Naive thymus-derived CD4-positive, alpha-beta T cell (primary cell): ENCODE measurements around the gene M1AP. TPM values are rescaled to one million over a fixed set of nuclear protein-coding genes. Genes with fewer than 3 reads are reported as not detected.

ENCODE experiments used
- ATAC-seq: fragments of 150-1000 bp; cut with Tn5 transposase; 2 replicates; pipeline ENCODE4 v1.10.0; 2021; ENCODE audit warnings: mild to moderate bottlenecking, moderate library complexity
- CTCF ChIA-PET: fragments of 350-600 bp; sonication (Branson Sonifier 250); formaldehyde crosslinking; loops from one replicate; lab custom pipeline; 2021; ENCODE audit warnings: antibody characterized with exemption; lab: Charles Lee
- POLR2A ChIA-PET: fragments of 350-600 bp; sonication (Branson Sonifier 250); formaldehyde crosslinking; loops from one replicate; lab custom pipeline; 2021; ENCODE audit warnings: antibody characterized with exemption, inconsistent platforms; lab: Charles Lee
- DNase-seq, 9 donors: peaks; one replicate each; pipeline versions ENCODE4 v3.0.0 to v3.0.0-alpha.2; 2020 to 2022; ENCODE audit warnings: mixed read lengths in 1 of 9
- H3K27ac ChIP-seq: one replicate; pipeline ENCODE4 v1.7.0; 2013; ENCODE audit warnings: mild to moderate bottlenecking, low read depth, low read length, moderate library complexity
- H3K27me3 ChIP-seq, 2 donors: one replicate each; pipeline ENCODE4 v1.7.0; 2013; ENCODE audit warnings: low read length in 2 of 2, mild to moderate bottlenecking in 2 of 2, moderate library complexity in 2 of 2; ENCODE audit not compliant: control insufficient read depth in 2 of 2, insufficient read depth in 2 of 2
- H3K36me3 ChIP-seq, 3 experiments: 1 replicate in 2 of 3; 2 replicates in 1 of 3; pipeline ENCODE4 v1.7.0; 2013; ENCODE audit warnings: low read length in 3 of 3, mild to moderate bottlenecking in 3 of 3, moderate library complexity in 1 of 3; ENCODE audit not compliant: insufficient read depth in 3 of 3, control insufficient read depth in 2 of 3
- H3K4me1 ChIP-seq, 2 donors: one replicate each; pipeline ENCODE4 v1.7.0; 2013; ENCODE audit warnings: low read length in 2 of 2, mild to moderate bottlenecking in 2 of 2, moderate library complexity in 1 of 2; ENCODE audit not compliant: control insufficient read depth in 2 of 2, insufficient read depth in 2 of 2
- H3K4me3 ChIP-seq: 2 replicates; pipeline ENCODE4 v1.7.0; 2013; ENCODE audit warnings: mild to moderate bottlenecking, low read length
- H3K9me3 ChIP-seq, 3 experiments: 1 replicate in 2 of 3; 2 replicates in 1 of 3; pipeline ENCODE4 v1.7.0; 2013; ENCODE audit warnings: low read length in 3 of 3; ENCODE audit not compliant: control insufficient read depth in 2 of 3
- H3K27ac Mint-ChIP-seq, 9 donors: one replicate each; pipeline ENCODE4 v1.8.0; 2020 to 2022; ENCODE audit warnings: mixed read lengths in 9 of 9, mild to moderate bottlenecking in 8 of 9, moderate library complexity in 5 of 9, inconsistent platforms in 2 of 9
- H3K27me3 Mint-ChIP-seq, 5 donors: one replicate each; pipeline ENCODE4 v1.8.0; 2021 to 2022; ENCODE audit warnings: mixed read lengths in 5 of 5, mild to moderate bottlenecking in 1 of 5
- H3K36me3 Mint-ChIP-seq, 5 donors: one replicate each; pipeline ENCODE4 v1.8.0; 2020 to 2022; ENCODE audit warnings: mixed read lengths in 5 of 5, mild to moderate bottlenecking in 3 of 5, inconsistent platforms in 1 of 5
- H3K4me1 Mint-ChIP-seq, 7 donors: one replicate each; pipeline ENCODE4 v1.8.0; 2020 to 2022; ENCODE audit warnings: mixed read lengths in 7 of 7, mild to moderate bottlenecking in 3 of 7, inconsistent platforms in 1 of 7
- H3K4me3 Mint-ChIP-seq, 10 donors: one replicate each; pipeline ENCODE4 v1.8.0; 2020 to 2022; ENCODE audit warnings: mild to moderate bottlenecking in 10 of 10, mixed read lengths in 10 of 10, moderate library complexity in 6 of 10, inconsistent platforms in 2 of 10
- H3K9me3 Mint-ChIP-seq, 11 donors: one replicate each; pipeline ENCODE4 v1.8.0; 2020 to 2022; ENCODE audit warnings: mixed read lengths in 11 of 11, mild to moderate bottlenecking in 4 of 11, inconsistent platforms in 1 of 11, moderate library complexity in 1 of 11
- intact Hi-C, 2 donors: fragments of 100-400 bp; cut with micrococcal nuclease; formaldehyde crosslinking; loops; one replicate each; pipeline ENCODE4 v1.15.1; 2023
- polyA plus RNA-seq, 2 donors: library from polyadenylated mRNA; unstranded; fragments of 300-500 nt; fragmentation: Illumina TruSeq; gene quantifications; one replicate each; pipeline ENCODE4 v1.2.3, GENCODE V29; 2021
- total RNA-seq, 6 experiments: library from RNA in 5 of 6; stranded (reverse) in 5 of 6; gene quantifications; 1 replicate in 5 of 6; 2 replicates in 1 of 6; pipeline ENCODE4 v1.2.3 and lab custom pipeline; 2021 to 2026

The M1AP gene
- total and polyA plus RNA-seq, 7 experiments from 2014 or later: 0.39 TPM; not detected in 6

DNA sequence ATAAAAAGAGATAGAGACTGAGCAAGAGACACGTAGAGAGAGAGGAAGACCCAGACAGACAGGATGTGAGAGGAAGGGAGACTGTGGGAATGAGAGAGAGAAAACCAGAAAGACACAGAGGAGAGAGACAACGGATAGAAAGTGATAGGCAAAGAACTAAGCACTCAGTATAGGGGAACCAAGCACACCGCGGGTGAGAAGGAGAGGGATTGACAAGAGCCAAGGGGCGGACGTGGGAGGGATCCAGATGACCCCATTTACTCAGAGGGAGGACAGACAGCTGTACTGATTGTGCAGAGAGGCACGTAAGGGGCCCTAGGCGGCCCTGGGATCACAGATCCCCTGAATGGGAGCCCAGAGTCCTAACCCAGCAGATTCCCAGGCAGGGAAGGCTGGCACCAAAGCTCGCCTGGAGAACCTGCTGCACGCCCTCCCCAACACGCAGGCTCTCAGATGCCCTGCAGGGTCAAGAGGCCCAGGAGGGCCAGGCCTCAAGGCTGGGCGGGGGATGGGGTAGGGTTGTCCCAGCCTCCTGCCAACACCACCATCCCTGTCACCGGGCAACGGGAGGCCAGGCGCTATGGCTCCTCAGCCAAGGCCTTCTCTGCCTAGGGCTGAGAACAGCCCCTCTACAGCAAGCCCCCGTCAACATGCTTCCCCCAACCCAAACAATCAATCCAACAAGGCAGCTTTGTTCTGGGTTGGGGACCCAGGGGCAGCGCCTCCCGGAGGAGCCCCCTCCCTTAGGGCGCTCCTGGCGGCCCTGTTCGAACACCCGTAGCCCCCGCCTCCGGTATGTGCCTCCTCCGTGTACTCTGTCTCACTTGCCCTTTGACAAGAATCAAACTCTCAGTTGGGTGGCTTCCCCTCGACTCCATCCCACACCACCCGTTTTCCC, 95.0 kb downstream of the M1AP start:
- Mint-ChIP-seq H3K27me3 (peaks cover 26 to 32% (median 29%) of the 10 kb centered on the region in 5 donors), H3K4me1 (peaks cover 13 to 33% (median 22%) of the 10 kb centered on the region in 7 donors), H3K27ac (peak overlapping the region; percentile 44 to 89 (median 79)), H3K4me3 (peak overlapping the region; percentile 62 to 89 (median 76)), H3K9me3 (no peaks in the 10 kb centered on the region), H3K36me3 (peaks cover 0 to 4% (median 0%) of the 10 kb centered on the region in 5 donors)
- Histone ChIP-seq H3K9me3 (no peaks in the 10 kb centered on the region), H3K36me3 (peaks cover 0 to 3% (median 0%) of the 10 kb centered on the region in 3 experiments), H3K27ac (no peak overlapping the region), H3K4me1 (peaks cover 7 to 23% of the 10 kb centered on the region in 2 donors), H3K4me3 (no peak overlapping the region), H3K27me3 (peaks cover 0 to 15% of the 10 kb centered on the region in 2 donors)
- ATAC-seq (no peak), DNase-seq (no peak)
- ChIA-PET POLR2A (interaction anchor here (0.9 to 1.0 kb wide), 3 partner anchors 20 to 26 kb away, joined by 3 read pairs; no protein-coding TSS in a partner anchor), CTCF (no interaction called here)
- intact Hi-C loops: loop anchor here (5.0 to 10.0 kb wide), 2 partner anchors 99 to 1168 kb away; partner anchors contain the start of genes ALMS1 (in 1 of the 2) and SEMA4F (in 1 of the 2)

DNA sequence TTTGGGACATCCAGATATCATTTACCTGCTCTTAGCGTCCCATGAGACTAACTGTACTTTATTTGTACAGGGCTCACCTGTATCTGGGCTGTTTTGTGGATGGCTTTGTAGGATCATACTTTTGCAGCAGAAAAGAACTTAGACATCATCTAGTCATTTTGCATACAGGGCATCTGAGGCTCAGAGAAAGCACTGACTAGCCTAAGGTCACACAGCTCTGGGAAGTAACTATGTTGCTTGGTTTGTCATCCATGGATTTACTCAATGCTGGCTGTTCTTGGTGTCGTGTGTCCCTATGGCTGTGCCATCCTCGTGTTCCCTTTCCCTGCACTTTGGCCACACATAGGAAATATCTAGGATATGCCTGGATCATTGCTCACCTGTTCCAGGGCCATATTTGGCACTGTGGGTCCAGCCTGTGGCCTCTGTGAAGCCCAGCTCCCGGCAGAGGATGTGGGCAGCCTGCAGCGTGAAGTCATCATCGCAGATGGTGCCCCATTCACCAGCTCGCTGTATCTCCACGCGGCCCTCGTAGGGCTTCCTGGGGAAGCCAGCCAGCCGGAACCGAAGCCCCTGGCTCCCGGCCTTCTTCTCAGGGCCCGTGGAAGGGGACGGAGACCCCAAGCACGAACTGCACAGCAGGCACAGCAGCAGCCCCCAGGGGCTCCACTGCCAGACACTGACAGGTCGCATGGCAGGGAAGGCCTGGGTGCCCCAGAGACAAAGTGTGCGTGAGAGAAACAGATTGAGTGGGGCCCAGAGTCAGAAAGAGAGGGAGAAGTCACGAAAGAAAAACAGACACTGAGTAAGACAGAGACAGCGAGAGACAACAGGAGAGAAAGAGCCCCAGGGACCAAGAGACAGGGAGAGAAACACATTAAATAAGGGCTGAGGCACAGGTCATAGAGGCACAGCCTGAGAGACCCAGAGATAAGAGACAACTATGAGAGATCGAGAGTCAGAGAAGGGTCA, 95.9 kb downstream of the M1AP start:
- intact Hi-C loops: loop anchor here (5.0 to 10.0 kb wide), 2 partner anchors 100 to 1167 kb away; partner anchors contain the start of genes ALMS1 (in 1 of the 2) and SEMA4F (in 1 of the 2)
- Histone ChIP-seq H3K4me3 (no peak overlapping the region), H3K27me3 (peaks cover 6 to 19% of the 10 kb centered on the region in 2 donors), H3K36me3 (peaks cover 0 to 3% (median 0%) of the 10 kb centered on the region in 3 experiments), H3K4me1 (peaks cover 7 to 23% of the 10 kb centered on the region in 2 donors), H3K27ac (no peak overlapping the region), H3K9me3 (no peaks in the 10 kb centered on the region)
- ChIA-PET POLR2A (interaction anchor here (0.9 kb wide), 1 partner anchor 25 kb away, joined by 3 read pairs; no protein-coding TSS in a partner anchor), CTCF (interaction anchor here (0.7 to 1.4 kb wide), 3 partner anchors 11 to 70 kb away, joined by 3 read pairs; partner anchors contain the start of genes AUP1, CCDC142, HTRA2 and TTC31)
- no peaks in the 10 kb centered on the region for H3K9me3 Mint-ChIP-seq
- peak overlapping the region; percentile 31 to 89 (median 66) for H3K4me3 Mint-ChIP-seq
- peaks cover 14 to 33% (median 25%) of the 10 kb centered on the region in 7 donors for H3K4me1 Mint-ChIP-seq
- DNase-seq (no peak), ATAC-seq (no peak)
- H3K27me3 Mint-ChIP-seq: peaks cover 35 to 40% (median 38%) of the 10 kb centered on the region in 5 donors
- peaks cover 0 to 6% (median 0%) of the 10 kb centered on the region in 5 donors for H3K36me3 Mint-ChIP-seq
- H3K27ac Mint-ChIP-seq: peak overlapping the region; percentile 13 to 89 (median 51)

DNA sequence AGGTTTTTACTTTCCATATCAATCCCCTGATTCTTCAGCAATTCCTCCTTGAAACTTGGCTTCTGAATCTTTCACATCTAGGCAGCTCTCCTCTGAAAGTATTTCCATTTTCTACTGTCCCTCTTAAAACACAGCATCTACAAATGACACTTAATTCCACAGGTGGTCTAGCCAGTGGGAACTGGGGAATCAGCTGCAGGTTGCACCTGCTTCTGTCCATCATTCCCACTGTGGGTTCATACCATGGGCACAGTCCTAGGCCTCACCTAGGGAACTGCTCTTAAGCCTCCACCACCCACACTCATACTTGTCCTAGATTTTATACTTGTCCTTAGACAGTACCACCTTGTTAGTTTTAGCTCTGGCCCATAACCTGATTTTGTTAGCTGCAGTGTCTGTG, 96.6 kb downstream of the M1AP start:
- Mint-ChIP-seq H3K27me3 (peaks cover 36 to 43% (median 40%) of the 10 kb centered on the region in 5 donors), H3K9me3 (no peaks in the 10 kb centered on the region), H3K4me1 (peaks cover 14 to 32% (median 25%) of the 10 kb centered on the region in 7 donors), H3K27ac (no peak overlapping the region), H3K36me3 (peaks cover 0 to 6% (median 0%) of the 10 kb centered on the region in 5 donors), H3K4me3 (no peak overlapping the region)
- Histone ChIP-seq H3K27me3 (peaks cover 6 to 19% of the 10 kb centered on the region in 2 donors), H3K27ac (no peak overlapping the region), H3K36me3 (peaks cover 0 to 3% (median 0%) of the 10 kb centered on the region in 3 experiments), H3K9me3 (no peaks in the 10 kb centered on the region), H3K4me1 (peaks cover 7 to 23% of the 10 kb centered on the region in 2 donors), H3K4me3 (no peak overlapping the region)
- ATAC-seq: no peak
- no peak for DNase-seq
- ChIA-PET POLR2A (no interaction called here), CTCF (interaction anchor here (0.7 to 1.4 kb wide), 3 partner anchors 11 to 69 kb away, joined by 3 read pairs; partner anchors contain the start of genes AUP1, CCDC142, HTRA2 and TTC31)
- intact Hi-C loops: loop anchor here (5.0 to 10.0 kb wide), 2 partner anchors 101 to 1167 kb away; partner anchors contain the start of genes ALMS1 (in 1 of the 2) and SEMA4F (in 1 of the 2)

DNA sequence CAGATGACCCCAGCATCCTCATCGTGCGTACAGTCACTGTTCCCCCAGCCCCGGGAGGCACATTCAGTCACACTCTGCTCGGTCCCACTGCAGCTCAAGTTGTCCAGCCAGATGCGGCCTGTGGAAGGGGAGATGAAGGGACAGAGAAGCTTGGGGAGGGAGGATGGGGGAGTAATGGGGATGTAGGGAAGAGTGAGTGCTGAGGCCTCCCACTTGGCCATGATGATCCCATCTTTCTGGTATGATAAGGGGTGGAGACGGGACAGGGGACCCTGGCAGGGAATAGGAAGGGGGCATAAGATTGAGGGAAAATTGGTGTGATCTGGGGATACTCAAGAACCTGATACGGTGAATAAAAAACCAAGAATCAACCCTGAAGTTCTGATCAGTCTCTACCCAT, 97.9 kb downstream of the M1AP start:
- Mint-ChIP-seq H3K36me3 (peaks cover 0 to 6% (median 0%) of the 10 kb centered on the region in 5 donors), H3K9me3 (no peaks in the 10 kb centered on the region), H3K27me3 (peaks cover 43 to 54% (median 50%) of the 10 kb centered on the region in 5 donors), H3K4me3 (peak overlapping the region in 8 of 10 donors; percentile 1 to 80 (median 56)), H3K4me1 (peaks cover 13 to 22% (median 16%) of the 10 kb centered on the region in 7 donors), H3K27ac (peak overlapping the region in 1 of 9 donors; percentile 3)
- Histone ChIP-seq H3K27ac (no peak overlapping the region), H3K27me3 (peaks cover 6 to 19% of the 10 kb centered on the region in 2 donors), H3K9me3 (no peaks in the 10 kb centered on the region), H3K4me3 (no peak overlapping the region), H3K4me1 (peaks cover 3 to 16% of the 10 kb centered on the region in 2 donors), H3K36me3 (peaks cover 0 to 3% (median 0%) of the 10 kb centered on the region in 3 experiments)
- POLR2A ChIA-PET: interaction anchor here (1.0 kb wide), 1 partner anchor 25 kb away, joined by 3 read pairs; no protein-coding TSS in a partner anchor
- intact Hi-C loops: loop anchor here (5.0 to 10.0 kb wide), 2 partner anchors 102 to 1165 kb away; partner anchors contain the start of genes ALMS1 (in 1 of the 2) and SEMA4F (in 1 of the 2)
- DNase-seq: no peak
- CTCF ChIA-PET: no interaction called here
- ATAC-seq: no peak

DNA sequence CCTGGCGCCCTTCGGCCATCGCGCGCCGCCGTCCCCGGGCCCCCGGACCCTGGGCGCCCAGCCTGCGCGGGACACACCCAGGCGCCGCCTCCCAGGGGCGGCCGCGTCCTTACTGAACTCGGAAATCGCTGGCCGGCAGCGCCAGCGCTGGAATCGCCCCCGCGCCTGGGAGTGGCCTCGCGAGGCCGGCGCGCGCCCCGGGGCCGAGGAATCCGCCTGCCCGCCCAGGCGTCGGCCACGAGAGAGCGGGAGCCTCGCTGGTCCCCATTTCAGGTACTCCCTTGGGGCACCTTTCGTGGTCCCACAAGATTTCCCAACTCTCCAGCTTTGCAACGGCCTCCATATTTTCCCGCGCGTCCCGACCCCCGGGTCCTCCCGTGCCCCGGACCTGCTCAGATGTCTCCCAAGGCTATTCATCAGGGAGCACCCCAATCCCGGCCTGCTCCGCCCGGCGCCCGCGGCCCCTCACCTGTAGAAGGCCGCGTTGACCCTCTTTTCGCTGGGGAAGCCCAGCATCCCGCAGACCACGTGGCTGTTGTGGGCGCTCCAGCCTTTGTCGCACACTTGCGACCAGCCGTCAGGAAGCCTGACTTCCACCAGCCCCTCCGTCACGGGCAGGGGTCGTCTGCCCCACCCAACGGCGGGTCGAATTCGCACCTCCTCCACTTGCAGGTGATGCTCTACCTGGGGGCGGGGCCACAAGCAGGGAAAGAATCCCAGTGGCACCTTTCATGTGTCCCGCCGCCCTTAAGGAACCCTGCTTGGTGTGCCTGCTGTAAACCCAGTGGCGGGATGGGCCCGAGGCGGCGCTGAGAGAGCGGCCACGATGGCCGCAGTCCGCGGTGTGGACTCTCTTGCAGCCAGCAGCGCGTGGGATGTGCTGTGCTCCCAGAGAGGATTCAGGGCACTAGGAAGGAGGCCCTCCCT, 99.0 kb downstream of the M1AP start:
- Histone ChIP-seq H3K36me3 (no peaks in the 10 kb centered on the region), H3K9me3 (no peaks in the 10 kb centered on the region), H3K27me3 (peaks cover 6 to 19% of the 10 kb centered on the region in 2 donors), H3K4me1 (peaks cover 3 to 15% of the 10 kb centered on the region in 2 donors), H3K4me3 (peak overlapping the region; percentile 39), H3K27ac (no peak overlapping the region)
- H3K27me3 Mint-ChIP-seq: peaks cover 43 to 60% (median 54%) of the 10 kb centered on the region in 5 donors
- H3K9me3 Mint-ChIP-seq: no peaks in the 10 kb centered on the region
- ChIA-PET CTCF (no interaction called here), POLR2A (no interaction called here)
- peak in 1 of 9 donors; percentile 68 for DNase-seq
- H3K4me3 Mint-ChIP-seq: peak overlapping the region; percentile 28 to 84 (median 59)
- H3K4me1 Mint-ChIP-seq: peaks cover 12 to 25% (median 14%) of the 10 kb centered on the region in 7 donors
- H3K27ac Mint-ChIP-seq: peak overlapping the region in 1 of 9 donors; percentile 85
- peak; percentile 56 for ATAC-seq
- peaks cover 0 to 6% (median 0%) of the 10 kb centered on the region in 5 donors for H3K36me3 Mint-ChIP-seq
- intact Hi-C loops: no loop called here
